Anterior cingulate cortex (tissue), 58 donors: ENCODE measurements around the gene PRDM16.

ENCODE experiments used
- DNase-seq, 58 donors: peaks; one replicate each; lab custom pipeline; 2025; lab: John Stamatoyannopoulos, UW

Gene PRDM16

DNA sequence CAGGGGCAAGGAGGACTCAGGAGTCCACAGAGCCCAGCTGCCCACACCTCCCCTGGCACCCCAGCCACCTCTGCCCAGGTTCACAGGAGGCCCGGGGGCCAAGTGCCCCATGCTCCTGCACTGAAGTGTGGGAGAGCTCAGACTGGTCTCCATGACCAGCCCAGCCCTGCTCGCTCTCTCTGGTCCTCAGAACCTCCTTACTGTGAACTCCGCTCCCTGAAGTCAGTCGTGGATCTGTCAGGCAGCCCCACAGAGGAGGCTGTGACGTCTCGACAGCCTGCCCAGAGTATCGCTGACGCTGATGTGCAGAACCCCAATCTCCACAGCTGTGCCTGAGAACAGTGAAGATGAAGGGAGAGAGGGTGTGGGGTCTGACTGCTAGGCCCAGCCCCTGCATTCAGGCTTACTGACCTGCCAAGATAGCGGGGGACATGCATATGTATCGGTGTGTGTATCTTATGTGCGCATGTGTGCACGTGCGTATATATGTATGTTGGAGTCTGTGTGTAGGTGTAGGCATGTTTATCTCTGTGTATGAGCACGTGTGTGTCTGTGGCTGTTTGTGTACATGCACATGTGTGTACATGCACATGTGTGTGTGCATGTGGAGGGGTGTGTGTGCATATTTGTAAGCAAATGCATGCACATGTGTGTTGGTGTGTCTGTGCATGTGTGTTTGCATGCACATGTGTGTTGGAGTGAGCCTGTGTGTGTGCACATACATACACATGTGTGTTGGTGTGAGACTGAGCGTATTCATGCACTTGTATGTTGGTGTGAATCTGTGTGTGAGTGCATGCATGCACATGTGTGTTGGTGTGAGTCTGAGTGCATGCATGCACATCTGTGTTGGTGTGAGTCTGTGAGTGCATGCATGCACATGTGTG is 267.0 kb downstream of the PRDM16 start:
- no peak for DNase-seq

DNA sequence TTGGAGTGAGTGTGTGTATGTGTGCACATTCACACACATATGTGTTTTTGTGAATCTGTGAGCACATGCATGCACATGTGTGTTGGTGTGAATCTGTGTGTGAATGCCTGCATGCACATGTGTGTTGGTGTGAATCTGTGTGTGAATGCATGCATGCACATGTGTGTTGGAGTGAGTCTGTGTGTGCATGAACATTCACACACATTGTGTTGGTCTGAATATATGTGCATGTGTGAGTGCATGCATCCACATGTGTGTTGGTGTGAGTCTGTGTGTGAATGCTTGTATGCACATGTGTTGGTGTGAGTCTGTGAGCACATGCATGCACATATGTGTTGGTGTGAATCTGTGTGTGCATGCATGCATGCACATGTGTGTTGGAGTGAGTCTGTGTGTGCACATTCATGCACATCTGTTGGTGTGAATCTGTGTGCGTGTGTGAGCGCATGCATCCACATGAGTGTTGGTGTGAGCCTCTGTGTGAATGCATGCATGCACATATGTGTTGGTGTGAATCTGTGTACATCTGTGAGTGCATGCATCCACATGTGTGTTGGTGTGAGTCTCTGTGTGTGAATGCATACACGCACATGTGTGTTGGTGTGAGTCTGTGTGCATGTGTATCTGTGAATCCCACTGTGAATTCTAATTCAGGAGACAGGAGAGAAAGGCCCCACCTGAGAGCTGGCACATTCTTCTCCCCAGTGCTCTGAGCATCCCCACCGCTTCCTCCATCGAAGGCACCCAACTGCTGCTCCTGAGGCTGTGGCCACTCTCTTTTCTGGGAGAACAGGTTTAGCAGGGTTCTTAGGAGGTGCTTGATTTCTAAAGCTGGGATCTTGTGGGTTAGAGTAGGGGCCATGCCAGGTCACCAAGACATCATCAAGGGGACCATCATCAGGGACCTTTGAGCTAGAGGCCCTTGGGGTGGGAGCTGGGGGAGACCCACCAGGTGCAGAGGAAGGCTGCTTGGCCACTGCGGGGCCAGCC is 267.9 kb downstream of the PRDM16 start:
- no peak for DNase-seq

- no peak for DNase-seq
These were observed 269.1 kb downstream of the PRDM16 start for GRCh38 chr1:3337798-3338724.

DNA sequence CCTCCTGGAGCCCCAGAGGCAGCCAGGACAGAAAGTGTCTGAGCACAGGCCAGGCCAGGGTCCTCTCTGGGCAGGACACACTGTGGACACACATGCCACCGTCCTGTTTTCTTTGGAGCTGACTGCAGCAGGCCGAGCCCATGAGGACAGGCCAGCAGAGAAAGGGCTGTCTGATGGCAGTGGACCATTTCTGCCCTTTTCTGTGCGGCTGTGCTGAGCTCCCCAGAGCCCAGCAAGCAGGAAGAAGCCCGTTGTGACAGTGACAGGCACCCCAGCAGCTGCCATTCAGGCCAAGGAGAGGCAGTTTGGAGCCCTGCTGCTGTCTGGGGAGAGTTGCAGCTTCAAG is 269.7 kb downstream of the PRDM16 start:
- no peak for DNase-seq

DNA sequence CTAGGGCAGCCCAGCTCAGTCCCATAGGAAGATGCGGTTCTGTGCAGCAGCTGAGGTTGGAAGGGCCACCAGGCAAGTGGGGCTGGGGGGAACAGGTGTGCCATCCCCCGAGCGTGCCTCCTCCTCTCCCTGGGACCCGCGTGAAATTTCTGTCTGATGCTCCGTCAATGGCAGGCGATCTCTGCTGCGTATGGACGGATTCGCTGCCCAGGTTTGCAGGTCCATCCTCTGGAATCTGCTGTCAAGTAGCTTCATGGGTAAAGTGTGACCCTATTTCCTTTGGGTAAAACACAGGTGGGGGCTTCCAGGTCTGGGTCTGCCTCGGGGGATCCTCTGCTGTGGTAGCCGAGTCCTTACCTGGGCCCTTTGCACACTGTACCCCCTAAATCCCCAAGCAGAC is 270.9 kb downstream of the PRDM16 start:
- no peak for DNase-seq

GRCh38 chr1:3340548-3341235 is 271.7 kb downstream of the PRDM16 start:
- no peak for DNase-seq

DNA sequence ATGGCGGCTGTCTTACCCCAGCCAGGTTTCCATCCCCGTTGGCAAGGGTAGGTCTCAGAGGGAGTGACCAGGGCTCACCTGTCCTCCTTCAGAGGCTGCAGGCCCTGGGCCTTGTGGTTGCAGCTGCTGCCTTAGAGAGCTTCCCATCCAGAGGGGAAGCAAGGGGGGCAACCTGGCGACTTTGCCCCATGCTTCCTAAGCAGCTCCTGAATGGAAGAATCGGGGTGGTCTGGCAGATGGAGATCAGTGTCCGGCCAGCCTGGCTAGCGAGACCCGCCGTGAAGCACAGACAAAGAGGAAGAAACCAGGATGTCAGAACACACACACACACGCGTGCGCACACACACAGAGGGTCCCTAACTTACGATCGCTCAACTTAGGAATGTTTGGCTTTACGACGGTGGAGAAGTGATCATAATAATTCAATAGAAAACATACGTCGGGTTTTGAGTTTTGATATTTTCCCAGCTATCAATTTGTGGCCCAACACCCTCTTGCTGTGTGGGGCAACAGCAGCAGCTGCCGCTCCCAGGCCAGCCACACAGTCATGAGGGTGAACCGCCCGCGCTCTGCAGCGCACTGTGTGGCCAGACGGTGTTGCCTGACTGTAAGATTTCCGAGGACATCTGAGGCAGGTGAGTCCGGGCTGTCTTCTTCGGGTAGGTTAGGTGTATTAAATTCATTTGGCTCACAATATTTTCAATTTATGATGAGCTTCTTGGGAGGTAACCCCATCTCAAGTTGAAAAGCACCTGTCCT is 272.4 kb downstream of the PRDM16 start:
- DNase-seq, result no peak

DNA sequence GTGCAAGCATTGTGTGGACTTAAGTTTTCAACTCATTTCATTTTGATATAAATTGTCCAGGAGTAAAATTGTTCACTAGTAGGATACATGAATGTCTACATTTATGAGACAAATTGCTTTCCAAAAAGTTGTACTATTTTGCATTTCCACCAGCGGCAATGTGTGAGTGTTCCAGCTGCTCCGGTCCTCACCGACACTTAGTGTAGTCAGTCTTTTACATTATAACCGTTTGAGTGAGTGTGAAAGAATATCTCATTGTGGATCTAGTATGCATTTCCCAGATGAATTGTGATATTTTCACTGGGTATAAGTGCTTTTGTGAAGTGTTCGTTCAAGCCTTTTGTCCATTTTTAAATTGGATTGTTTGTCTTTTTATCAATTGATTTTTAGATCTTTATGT is 274.0 kb downstream of the PRDM16 start:
- DNase-seq, result no peak

DNA sequence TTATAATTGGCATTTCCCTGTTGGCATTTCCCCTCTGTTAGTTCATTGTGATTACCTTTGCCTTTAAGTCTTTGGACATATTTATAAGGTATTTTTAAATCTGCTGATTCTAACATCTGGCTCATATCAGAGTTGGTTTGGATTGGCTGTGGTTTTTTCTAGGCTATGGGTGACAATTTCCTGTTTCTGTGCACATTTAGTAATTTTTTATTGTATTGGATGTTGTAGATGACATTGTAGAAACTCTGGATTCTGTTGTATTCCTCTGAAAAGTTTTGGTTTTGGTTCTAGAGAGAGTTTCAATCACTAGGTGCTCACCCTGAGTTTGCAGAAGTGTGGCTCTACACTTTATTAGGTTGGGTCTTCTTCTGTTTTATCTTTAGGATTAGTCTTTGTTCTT is 275.4 kb downstream of the PRDM16 start:
- no peak for DNase-seq

DNA sequence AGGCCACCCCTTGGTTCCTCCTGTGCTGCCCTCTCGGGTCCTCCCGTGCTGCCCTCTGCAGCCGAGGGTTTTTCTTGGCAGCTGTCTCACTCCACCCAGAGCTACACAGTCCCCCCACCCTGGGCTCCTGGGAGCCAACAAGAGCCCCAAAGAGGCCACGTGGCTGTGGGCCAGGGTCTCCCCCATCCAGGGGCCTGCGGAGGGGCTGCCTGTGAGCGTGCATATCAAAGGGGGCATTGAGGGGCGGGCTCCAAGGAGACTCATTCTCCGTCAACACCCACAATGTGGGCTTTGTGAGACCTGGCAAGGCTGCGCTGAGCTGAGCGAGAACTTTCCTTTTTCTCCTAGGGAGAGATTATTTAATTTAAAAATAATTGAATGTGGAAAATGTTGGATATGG is 276.8 kb downstream of the PRDM16 start:
- DNase-seq, result peak in 43 of 58 donors; percentile 20 to 82 (median 48)

DNA sequence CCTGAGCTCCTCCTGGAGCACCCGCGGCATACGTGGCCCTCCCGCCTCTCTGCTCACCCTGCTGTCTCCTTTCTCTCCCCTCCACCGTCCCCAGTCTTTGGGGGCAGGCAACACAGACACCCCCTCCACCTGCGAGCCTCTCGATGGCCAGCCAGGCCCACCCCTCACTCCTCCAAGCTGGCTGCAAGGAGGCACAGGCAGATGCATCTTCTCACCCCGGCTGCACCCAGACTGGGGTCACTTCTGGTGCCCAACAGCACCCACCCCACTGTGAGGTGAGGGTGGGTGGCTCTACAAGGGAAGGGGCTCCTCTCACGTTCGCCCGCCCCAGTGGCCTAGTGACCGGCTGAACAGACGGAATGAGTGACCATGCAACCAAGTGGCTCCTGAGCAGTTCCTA is 277.5 kb downstream of the PRDM16 start:
- no peak for DNase-seq

GRCh38 chr1:3347257-3348020 is 278.4 kb downstream of the PRDM16 start:
- DNase-seq, result peak in 4 of 58 donors; percentile 29 to 48 (median 39)

DNA sequence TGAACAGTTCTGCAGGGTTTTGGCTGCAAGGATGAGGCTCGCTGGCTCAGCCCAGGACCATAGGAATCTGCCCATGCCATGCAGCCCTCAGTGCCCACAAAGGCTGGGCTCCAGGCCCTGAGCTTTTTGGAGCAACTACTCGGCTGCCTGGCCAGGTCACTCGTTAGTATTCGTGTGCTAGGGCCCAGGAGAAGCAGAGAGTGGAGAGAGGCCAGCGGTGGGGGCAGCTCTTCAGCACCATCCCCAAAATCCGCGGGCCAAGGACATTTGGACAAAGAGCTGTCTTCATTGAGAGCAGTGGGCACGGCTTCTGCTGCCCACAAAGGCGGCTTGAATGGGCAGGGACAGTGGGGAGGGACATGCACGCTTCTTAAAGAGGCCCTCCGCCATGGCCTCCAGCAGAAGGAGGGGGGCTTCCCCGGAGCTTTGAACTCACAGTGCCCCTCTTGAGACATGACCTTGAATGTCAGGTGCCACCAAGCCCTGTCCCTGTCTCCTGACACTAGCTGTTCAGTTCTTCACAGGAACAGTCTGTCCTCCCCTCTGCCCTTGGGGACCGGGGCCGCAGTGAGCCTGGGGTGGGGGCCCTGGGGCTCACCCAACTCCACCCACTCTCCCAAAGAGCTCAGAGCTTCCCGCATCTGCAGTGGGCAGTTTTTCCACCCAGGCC is 279.3 kb downstream of the PRDM16 start:
- DNase-seq, result peak in 53 of 58 donors; percentile 27 to 96 (median 78)

DNA sequence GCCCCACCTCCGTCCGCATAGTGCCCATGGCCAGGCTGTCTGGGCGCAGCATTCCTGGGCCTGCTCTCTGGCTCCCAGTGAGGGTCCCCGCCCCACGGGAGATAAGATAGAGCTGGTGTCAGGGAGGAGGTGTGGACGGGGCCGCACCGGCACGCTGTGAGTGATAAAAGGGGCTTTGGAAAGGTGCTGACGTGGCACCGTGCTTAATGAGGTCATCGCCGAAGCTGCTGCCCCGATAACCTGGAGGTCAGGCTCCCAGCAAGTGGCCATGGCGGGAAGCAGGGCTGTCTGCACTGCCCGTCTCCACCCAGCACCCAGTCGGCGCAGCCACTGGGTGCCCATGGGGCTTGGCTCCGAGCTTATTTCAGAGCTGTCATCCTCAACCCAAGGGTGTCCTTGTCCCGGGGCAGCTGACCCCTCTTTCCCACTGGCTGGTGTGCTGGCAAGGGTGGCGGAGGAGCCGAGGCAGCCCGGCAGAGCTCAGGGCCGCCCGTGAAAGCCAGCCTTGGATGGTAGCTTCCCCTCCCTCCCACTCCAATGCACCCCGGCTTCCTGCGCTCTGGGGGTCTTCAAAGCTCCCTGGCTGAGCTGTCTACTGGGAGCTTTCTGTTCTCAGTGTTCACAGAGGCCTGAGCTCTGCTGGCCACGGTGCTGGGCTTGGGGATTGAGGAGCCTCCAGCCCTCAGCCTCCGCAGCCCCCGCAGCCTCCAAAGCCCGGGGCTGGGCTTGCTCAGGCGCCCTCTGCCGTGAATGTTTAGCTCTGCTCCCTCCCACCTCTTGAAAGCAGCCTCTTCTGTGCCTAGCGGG is 280.4 kb downstream of the PRDM16 start:
- DNase-seq, result no peak

- DNase-seq, result no peak
These were observed 280.9 kb downstream of the PRDM16 start for GRCh38 chr1:3349968-3350299.

GRCh38 chr1:3350506-3351261 is 281.7 kb downstream of the PRDM16 start:
- peak in 55 of 58 donors; percentile 26 to 91 (median 78) for DNase-seq
